DOHH2 (cell line): ENCODE data around the gene ZNF385B.

Source experiments
- CTCF ChIP-seq: fragments of 200-600 bp; sonication (generic); IDR thresholded peaks from one replicate; pipeline ENCODE4 v1.5.1; 2014; ENCODE audit warnings: antibody characterized with exemption, mild to moderate bottlenecking, low read depth, low read length; ENCODE audit not compliant: poor library complexity, severe bottlenecking
- EZH2phosphoT487 ChIP-seq: fragments of 200-600 bp; sonication (generic); IDR thresholded peaks from 2 replicates; pipeline ENCODE4 v1.6.1; 2017; ENCODE audit warnings: borderline replicate concordance, mild to moderate bottlenecking, antibody characterized with exemption, low read length, moderate library complexity, mixed read lengths

GRCh38 chr2:179692610-179693009, 168.8 kb downstream of the ZNF385B start:
- no peak for TF ChIP-seq CTCF
- TF ChIP-seq EZH2phosphoT487, result no peak
